Chondrocyte (in vitro differentiated cells): Measurements from ENCODE around the gene ALK. TPM values are rescaled to one million over a fixed set of nuclear protein-coding genes. Genes with fewer than 3 reads are reported as not detected.

Source experiments
- DNase-seq: peaks from one replicate; pipeline ENCODE4 v3.0.0; 2021; ENCODE audit warnings: mixed read lengths, low spot score
- H3K27ac Mint-ChIP-seq: one replicate; pipeline ENCODE4 v1.8.0; 2021; ENCODE audit warnings: mild to moderate bottlenecking, moderate library complexity, mixed read lengths; ENCODE audit not compliant: unreplicated experiment
- H3K27me3 Mint-ChIP-seq: 2 replicates; pipeline ENCODE4 v1.8.0; 2021; ENCODE audit warnings: low read depth, mixed read lengths
- H3K36me3 Mint-ChIP-seq: 2 replicates; pipeline ENCODE4 v1.8.0; 2021; ENCODE audit warnings: low read depth, mixed read lengths
- H3K4me1 Mint-ChIP-seq: 2 replicates; pipeline ENCODE4 v1.8.0; 2021; ENCODE audit warnings: low read depth, mild to moderate bottlenecking, mixed read lengths
- H3K4me3 Mint-ChIP-seq: one replicate; pipeline ENCODE4 v1.8.0; 2021; ENCODE audit warnings: mild to moderate bottlenecking, moderate library complexity, mixed read lengths; ENCODE audit not compliant: unreplicated experiment
- H3K9me3 Mint-ChIP-seq: 2 replicates; pipeline ENCODE4 v1.8.0; 2021; ENCODE audit warnings: low read depth, mixed read lengths
- total RNA-seq: library from RNA; stranded (reverse); gene quantifications from 3 replicates; pipeline ENCODE4 v1.2.1, GENCODE V29; 2021
- TF ChIP-seq, protein P1 (sequence below): fragments of 200-600 bp; sonication (generic); IDR thresholded peaks from 2 replicates; pipeline ENCODE4 v1.5.0; 2021; ENCODE audit warnings: antibody characterized with exemption, mild to moderate bottlenecking, moderate library complexity

ALK gene
- total RNA-seq, 1 donor from 2014 or later, result 0.07 TPM

DNA sequence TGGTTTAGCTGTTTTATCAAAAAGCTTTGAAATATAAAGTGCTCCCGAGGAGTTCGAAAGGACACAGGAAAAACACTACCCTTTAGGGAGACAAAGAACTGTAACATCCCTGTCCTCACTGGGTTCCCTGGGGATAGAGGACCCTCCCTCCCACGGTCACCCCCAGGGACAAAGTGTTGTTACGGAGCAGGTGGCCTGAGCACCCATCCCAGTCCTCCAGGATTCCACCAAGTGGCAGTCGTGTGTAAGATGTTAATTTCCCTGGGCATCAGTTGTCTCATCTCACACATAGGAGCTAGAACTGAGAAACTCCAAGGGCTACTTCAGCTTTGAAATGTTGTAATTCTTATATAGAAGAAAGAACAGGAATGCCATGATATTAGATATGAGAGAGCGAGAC, 137.7 kb downstream of the ALK start:
- no peak for DNase-seq
- TF ChIP-seq, protein P1, sequence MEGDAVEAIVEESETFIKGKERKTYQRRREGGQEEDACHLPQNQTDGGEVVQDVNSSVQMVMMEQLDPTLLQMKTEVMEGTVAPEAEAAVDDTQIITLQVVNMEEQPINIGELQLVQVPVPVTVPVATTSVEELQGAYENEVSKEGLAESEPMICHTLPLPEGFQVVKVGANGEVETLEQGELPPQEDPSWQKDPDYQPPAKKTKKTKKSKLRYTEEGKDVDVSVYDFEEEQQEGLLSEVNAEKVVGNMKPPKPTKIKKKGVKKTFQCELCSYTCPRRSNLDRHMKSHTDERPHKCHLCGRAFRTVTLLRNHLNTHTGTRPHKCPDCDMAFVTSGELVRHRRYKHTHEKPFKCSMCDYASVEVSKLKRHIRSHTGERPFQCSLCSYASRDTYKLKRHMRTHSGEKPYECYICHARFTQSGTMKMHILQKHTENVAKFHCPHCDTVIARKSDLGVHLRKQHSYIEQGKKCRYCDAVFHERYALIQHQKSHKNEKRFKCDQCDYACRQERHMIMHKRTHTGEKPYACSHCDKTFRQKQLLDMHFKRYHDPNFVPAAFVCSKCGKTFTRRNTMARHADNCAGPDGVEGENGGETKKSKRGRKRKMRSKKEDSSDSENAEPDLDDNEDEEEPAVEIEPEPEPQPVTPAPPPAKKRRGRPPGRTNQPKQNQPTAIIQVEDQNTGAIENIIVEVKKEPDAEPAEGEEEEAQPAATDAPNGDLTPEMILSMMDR, result no peak
- H3K27ac Mint-ChIP-seq, result no peak overlapping the region
- H3K9me3 Mint-ChIP-seq, result no peaks in the 10 kb centered on the region
- H3K4me3 Mint-ChIP-seq, result no peak overlapping the region
- H3K36me3 Mint-ChIP-seq, result no peaks in the 10 kb centered on the region
- peaks cover 12% of the 10 kb centered on the region for H3K27me3 Mint-ChIP-seq
- peaks cover 3% of the 10 kb centered on the region for H3K4me1 Mint-ChIP-seq

DNA sequence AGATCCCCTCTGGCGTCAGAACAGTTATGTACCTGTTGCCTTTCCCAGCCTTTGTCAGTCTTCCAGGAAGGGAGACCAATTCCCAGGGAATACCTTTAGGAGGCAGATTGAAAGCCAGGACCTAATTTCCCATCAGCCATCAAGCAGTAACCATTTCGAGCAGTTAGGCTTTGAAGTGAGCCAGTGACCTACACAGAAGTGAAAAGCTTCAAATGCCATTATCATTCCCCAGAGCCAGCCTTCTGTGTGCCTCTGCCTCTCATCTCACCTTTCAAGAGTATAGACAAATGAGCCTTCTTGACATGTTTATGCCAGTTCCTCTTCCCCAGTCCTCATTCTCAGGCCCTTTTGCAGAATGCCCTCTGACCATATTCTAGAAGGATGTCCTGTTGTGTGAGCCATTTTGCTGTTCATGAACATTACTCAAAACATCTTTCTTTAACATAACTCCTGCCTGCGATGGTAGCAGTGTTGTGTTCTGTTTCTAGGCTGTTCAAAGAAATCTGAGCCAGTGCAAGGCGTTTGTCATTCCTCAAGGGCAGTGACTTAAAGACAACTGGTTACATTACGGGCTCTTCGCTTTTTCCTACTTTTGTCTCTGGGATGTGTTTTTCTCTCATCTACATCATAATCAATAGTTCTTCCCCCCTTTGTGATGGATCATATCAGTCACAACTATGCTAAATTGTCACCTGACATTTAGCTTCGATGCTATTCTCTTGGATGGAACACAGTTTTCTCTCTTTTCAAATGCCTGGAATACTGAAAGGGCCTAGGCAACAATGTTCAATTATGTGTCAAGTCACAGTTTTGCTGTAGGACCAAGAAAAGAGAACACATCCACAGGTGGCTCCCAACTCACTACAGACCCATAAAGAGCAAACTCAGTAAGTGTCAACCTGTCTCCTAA, 138.6 kb downstream of the ALK start:
- Mint-ChIP-seq H3K36me3 (no peaks in the 10 kb centered on the region), H3K4me3 (no peak overlapping the region), H3K27ac (no peak overlapping the region), H3K4me1 (peaks cover 3% of the 10 kb centered on the region), H3K27me3 (peaks cover 12% of the 10 kb centered on the region), H3K9me3 (no peaks in the 10 kb centered on the region)
- no peak for DNase-seq
- TF ChIP-seq, protein P1, result no peak

DNA sequence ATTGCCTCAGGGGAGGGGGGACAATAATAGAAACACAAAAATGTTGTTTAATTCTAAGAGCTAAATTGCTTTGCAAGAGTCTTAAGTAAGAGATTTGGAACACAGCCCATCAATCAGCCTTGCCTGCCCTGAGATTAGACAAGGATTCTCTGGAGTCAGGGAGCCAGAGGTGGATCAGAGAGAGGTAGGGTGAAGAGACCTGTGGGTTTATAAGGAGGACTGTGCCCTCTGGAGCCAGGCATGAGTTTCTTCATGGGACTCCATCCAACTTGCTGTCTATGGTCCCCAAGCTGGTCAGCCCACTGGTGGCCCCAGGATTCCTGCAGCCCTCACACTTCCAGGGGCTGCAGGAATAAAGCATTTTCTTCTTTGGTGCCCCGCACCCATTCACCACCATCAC, 139.3 kb downstream of the ALK start:
- no peak overlapping the region for H3K27ac Mint-ChIP-seq
- no peak overlapping the region for H3K4me3 Mint-ChIP-seq
- no peaks in the 10 kb centered on the region for H3K9me3 Mint-ChIP-seq
- H3K27me3 Mint-ChIP-seq, result peaks cover 12% of the 10 kb centered on the region
- no peak for DNase-seq
- H3K36me3 Mint-ChIP-seq, result no peaks in the 10 kb centered on the region
- peaks cover 6% of the 10 kb centered on the region for H3K4me1 Mint-ChIP-seq
- TF ChIP-seq, protein P1, result no peak

DNA sequence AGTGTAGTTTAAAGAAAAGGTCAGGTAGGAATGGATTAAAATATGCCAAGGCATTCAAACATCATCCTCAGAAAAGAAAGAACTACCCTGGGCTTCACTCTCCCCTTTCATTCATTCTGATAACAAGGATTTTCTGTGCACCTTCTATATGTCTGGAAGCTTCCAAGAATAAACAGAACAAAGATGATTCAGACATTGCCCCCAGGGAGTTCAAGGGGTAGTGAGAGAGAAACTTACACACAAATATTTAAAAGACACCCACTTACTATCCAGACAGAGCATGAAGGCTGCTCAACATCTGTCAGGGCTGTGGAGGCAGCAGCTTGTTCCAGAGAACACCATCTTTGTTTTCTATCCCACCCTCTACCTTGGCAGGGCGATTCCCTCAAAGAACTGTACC, 140.5 kb downstream of the ALK start:
- H3K27me3 Mint-ChIP-seq, result peaks cover 10% of the 10 kb centered on the region
- peaks cover 7% of the 10 kb centered on the region for H3K4me1 Mint-ChIP-seq
- H3K27ac Mint-ChIP-seq, result no peak overlapping the region
- DNase-seq, result no peak
- TF ChIP-seq, protein P1, result no peak
- no peaks in the 10 kb centered on the region for H3K9me3 Mint-ChIP-seq
- H3K36me3 Mint-ChIP-seq, result no peaks in the 10 kb centered on the region
- H3K4me3 Mint-ChIP-seq, result no peak overlapping the region

DNA sequence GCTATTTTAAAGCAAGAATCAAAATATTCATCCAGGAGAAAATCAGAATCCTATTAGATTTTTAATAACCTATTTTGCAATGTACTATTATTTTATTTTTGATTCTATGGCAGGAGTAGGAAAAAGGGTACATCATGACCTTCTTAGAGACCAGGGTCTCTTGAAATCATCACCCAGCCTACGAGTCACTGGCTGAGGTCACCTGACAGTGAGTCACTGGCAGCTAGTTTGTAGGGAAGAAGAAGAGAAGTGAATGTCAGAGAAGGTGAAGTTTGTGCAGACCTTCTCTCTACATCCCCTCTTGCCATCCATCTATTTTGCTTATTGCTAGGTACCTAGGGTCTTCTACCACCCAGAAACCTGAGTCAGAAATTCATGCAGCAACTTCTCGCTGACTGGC, 144.2 kb downstream of the ALK start:
- TF ChIP-seq, protein P1, result no peak
- Mint-ChIP-seq H3K4me3 (no peak overlapping the region), H3K27me3 (peaks cover 5% of the 10 kb centered on the region), H3K9me3 (no peaks in the 10 kb centered on the region), H3K36me3 (no peaks in the 10 kb centered on the region), H3K4me1 (peaks cover 7% of the 10 kb centered on the region), H3K27ac (no peak overlapping the region)
- no peak for DNase-seq
